Measurements from ENCODE around the gene SUSD4. TPM values are rescaled to one million over a fixed set of nuclear protein-coding genes. Genes with fewer than 3 reads are reported as not detected.

Gene SUSD4
- total RNA-seq, 3 donors from 2014 or later (not counting 1 experiment from before 2014, with no cell fraction given): 0.60 to 1.1 TPM; not detected in 1

DNA sequence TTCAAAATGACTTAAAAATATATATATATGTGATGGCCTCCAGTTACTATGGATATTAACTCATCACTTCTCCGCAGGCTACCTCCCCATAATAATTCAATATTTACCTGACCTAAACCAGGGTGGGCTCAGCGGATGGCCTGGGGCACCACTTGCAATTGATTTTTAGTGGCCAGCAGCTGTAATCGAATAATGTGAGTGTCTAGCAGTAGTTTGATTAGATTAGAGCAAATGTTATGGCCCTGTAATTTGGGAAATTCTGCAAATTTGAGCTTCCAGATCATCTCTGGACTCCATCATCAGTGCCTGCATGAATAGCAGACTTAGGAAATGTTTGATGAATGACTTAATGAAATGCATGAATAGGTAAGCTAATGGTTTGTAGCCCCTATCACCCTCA is 14.7 kb downstream of the SUSD4 start:
- intact Hi-C loops (cut with micrococcal nuclease): no loop called here
- H3K9me3 Mint-ChIP-seq: no peaks in the 10 kb centered on the region
- H3K36me3 Mint-ChIP-seq: no peaks in the 10 kb centered on the region
- Histone ChIP-seq H3K27ac (ENCODE audit: low read length) (no peak overlapping the region), H3K27me3 (ENCODE audit: control insufficient read depth, insufficient read depth, low read length) (no peaks in the 10 kb centered on the region), H3K9me3 (ENCODE audit: control insufficient read depth, insufficient read depth, low read length) (no peaks in the 10 kb centered on the region), H3K4me1 (ENCODE audit: control insufficient read depth, insufficient read depth, low read length) (no peaks in the 10 kb centered on the region), H3K36me3 (ENCODE audit: control insufficient read depth, insufficient read depth, low read length) (no peaks in the 10 kb centered on the region), H3K4me3 (ENCODE audit: low read length) (no peak overlapping the region)
- no peak overlapping the region for H3K4me3 Mint-ChIP-seq
- TF ChIP-seq, protein P1, sequence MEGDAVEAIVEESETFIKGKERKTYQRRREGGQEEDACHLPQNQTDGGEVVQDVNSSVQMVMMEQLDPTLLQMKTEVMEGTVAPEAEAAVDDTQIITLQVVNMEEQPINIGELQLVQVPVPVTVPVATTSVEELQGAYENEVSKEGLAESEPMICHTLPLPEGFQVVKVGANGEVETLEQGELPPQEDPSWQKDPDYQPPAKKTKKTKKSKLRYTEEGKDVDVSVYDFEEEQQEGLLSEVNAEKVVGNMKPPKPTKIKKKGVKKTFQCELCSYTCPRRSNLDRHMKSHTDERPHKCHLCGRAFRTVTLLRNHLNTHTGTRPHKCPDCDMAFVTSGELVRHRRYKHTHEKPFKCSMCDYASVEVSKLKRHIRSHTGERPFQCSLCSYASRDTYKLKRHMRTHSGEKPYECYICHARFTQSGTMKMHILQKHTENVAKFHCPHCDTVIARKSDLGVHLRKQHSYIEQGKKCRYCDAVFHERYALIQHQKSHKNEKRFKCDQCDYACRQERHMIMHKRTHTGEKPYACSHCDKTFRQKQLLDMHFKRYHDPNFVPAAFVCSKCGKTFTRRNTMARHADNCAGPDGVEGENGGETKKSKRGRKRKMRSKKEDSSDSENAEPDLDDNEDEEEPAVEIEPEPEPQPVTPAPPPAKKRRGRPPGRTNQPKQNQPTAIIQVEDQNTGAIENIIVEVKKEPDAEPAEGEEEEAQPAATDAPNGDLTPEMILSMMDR (IDR thresholded peaks at IDR 0.05): no peak
- H3K27me3 Mint-ChIP-seq (ENCODE audit: low read depth in 2 of 2): peaks cover 6 to 9% of the 10 kb centered on the region in 2 donors
- H3K4me1 Mint-ChIP-seq: no peaks in the 10 kb centered on the region
- DNase-seq: no peak
- WGBS (ENCODE audit: insufficient coverage): 93% methylated on average over 2 of the region's 3 CpGs
- no peak overlapping the region for H3K27ac Mint-ChIP-seq
- no peak for ATAC-seq

DNA sequence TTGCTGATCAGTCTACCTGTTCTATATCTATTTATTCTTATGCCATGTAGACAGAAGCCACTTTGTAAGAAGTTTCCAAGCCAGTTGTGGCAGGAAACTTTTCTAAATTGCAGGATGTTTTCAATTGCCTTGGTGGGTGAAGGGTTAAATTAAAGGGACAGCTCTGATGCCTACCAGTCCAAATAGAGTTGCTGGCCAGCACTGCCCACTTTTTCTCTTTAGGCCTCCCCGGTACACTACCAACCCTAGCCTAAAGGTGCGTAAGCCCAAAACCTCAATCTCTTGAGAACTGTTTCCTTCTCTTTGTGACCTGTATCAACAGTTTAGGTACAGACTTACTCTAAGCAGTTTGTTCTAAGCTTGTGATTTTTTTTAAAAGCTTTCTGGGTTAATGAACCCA is 15.5 kb downstream of the SUSD4 start:
- no peaks in the 10 kb centered on the region for H3K4me1 ChIP-seq (ENCODE audit: control insufficient read depth, insufficient read depth, low read length)
- H3K36me3 ChIP-seq (ENCODE audit: control insufficient read depth, insufficient read depth, low read length): no peaks in the 10 kb centered on the region
- H3K9me3 ChIP-seq (ENCODE audit: control insufficient read depth, insufficient read depth, low read length): no peaks in the 10 kb centered on the region
- TF ChIP-seq, protein P1 (IDR thresholded peaks at IDR 0.05): no peak
- no peak overlapping the region for H3K27ac ChIP-seq (ENCODE audit: low read length)
- 97% methylated on average over 2 of the region's 2 CpGs for WGBS (ENCODE audit: insufficient coverage)
- H3K4me3 Mint-ChIP-seq: no peak overlapping the region
- DNase-seq (no peak), ATAC-seq (no peak)
- H3K36me3 Mint-ChIP-seq: no peaks in the 10 kb centered on the region
- no peaks in the 10 kb centered on the region for H3K9me3 Mint-ChIP-seq
- no peak overlapping the region for H3K4me3 ChIP-seq (ENCODE audit: low read length)
- no peaks in the 10 kb centered on the region for H3K4me1 Mint-ChIP-seq
- intact Hi-C loops (cut with micrococcal nuclease): no loop called here
- no peak overlapping the region for H3K27ac Mint-ChIP-seq
- peaks cover 6% of the 10 kb centered on the region in 2 donors for H3K27me3 Mint-ChIP-seq (ENCODE audit: low read depth in 2 of 2)
- no peaks in the 10 kb centered on the region for H3K27me3 ChIP-seq (ENCODE audit: control insufficient read depth, insufficient read depth, low read length)

DNA sequence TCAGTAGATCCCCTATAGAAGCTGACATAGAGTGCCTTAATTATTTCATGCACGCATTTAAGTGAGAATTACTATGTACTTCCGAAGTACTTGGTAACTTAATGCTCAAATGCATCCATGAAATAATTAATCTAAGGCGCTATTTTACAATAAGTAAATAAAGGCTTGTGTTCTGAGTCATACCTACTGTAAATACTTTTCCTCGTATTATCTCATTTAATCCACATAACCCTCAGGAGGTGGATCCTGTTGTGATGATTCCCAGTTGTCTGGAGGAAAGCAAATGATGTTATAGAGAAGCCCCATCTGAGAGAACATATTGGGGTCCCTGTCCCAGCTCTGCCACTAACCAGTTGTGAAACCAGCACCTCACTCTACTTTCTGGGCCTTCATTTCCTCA is 16.4 kb downstream of the SUSD4 start:
- no peak overlapping the region for H3K27ac Mint-ChIP-seq
- Histone ChIP-seq H3K36me3 (ENCODE audit: control insufficient read depth, insufficient read depth, low read length) (no peaks in the 10 kb centered on the region), H3K9me3 (ENCODE audit: control insufficient read depth, insufficient read depth, low read length) (no peaks in the 10 kb centered on the region), H3K27me3 (ENCODE audit: control insufficient read depth, insufficient read depth, low read length) (no peaks in the 10 kb centered on the region), H3K27ac (ENCODE audit: low read length) (no peak overlapping the region), H3K4me1 (ENCODE audit: control insufficient read depth, insufficient read depth, low read length) (no peaks in the 10 kb centered on the region), H3K4me3 (ENCODE audit: low read length) (no peak overlapping the region)
- intact Hi-C loops (cut with micrococcal nuclease): no loop called here
- no peaks in the 10 kb centered on the region for H3K4me1 Mint-ChIP-seq
- DNase-seq (no peak), ATAC-seq (no peak)
- no peak overlapping the region for H3K4me3 Mint-ChIP-seq
- no peaks in the 10 kb centered on the region for H3K9me3 Mint-ChIP-seq
- H3K27me3 Mint-ChIP-seq (ENCODE audit: low read depth in 2 of 2): peaks cover 0 to 10% of the 10 kb centered on the region in 2 donors
- TF ChIP-seq, protein P1 (IDR thresholded peaks at IDR 0.05): no peak
- WGBS (ENCODE audit: insufficient coverage): no CpG with 5 or more reads among the region's 4 CpGs
- H3K36me3 Mint-ChIP-seq: no peaks in the 10 kb centered on the region

DNA sequence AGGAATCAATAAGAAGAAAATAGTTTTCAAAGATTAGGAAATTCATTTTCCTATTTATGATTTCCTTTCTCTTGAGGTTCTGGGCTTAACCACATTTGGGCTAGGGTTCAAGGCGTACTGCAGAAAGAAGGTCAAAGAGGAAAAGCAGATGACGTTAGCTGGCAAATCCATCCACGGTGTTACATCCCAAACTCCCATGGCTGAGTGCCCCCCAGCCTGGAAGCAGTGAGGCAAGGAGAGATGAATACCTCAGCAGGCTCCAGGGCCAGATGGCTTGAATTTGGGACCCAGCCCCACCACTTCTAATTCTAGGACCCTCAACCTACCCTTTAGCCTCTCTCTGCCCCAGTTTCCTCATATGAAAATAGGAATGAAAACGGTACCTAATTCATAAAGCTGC is 17.7 kb downstream of the SUSD4 start:
- Histone ChIP-seq H3K4me1 (ENCODE audit: control insufficient read depth, insufficient read depth, low read length) (no peaks in the 10 kb centered on the region), H3K9me3 (ENCODE audit: control insufficient read depth, insufficient read depth, low read length) (no peaks in the 10 kb centered on the region), H3K36me3 (ENCODE audit: control insufficient read depth, insufficient read depth, low read length) (no peaks in the 10 kb centered on the region), H3K27me3 (ENCODE audit: control insufficient read depth, insufficient read depth, low read length) (no peaks in the 10 kb centered on the region), H3K4me3 (ENCODE audit: low read length) (no peak overlapping the region), H3K27ac (ENCODE audit: low read length) (no peak overlapping the region)
- ATAC-seq (no peak), DNase-seq (no peak)
- WGBS (ENCODE audit: insufficient coverage): 76% methylated on average over 4 of the region's 4 CpGs
- Mint-ChIP-seq H3K27ac (no peak overlapping the region), H3K4me3 (no peak overlapping the region), H3K36me3 (no peaks in the 10 kb centered on the region), H3K27me3 (ENCODE audit: low read depth in 2 of 2) (peaks cover 10% of the 10 kb centered on the region in 2 donors), H3K4me1 (no peaks in the 10 kb centered on the region), H3K9me3 (no peaks in the 10 kb centered on the region)
- intact Hi-C loops (cut with micrococcal nuclease): no loop called here
- TF ChIP-seq, protein P1 (IDR thresholded peaks at IDR 0.05): no peak

All from natural killer cell (primary cell).